Thymus (tissue), 11 donors: ENCODE measurements around the gene XXYLT1. TPM values are rescaled to one million over a fixed set of nuclear protein-coding genes. Genes with fewer than 3 reads are reported as not detected.

Source experiments
- DNase-seq, 9 donors: peaks; one replicate each; pipeline ENCODE4 v3.0.0-alpha.2; 2013; ENCODE audit warnings: low spot score in 9 of 9, low read depth in 6 of 9, missing footprints in 1 of 9
- H3K27ac ChIP-seq, 2 donors: one replicate each; pipeline ENCODE4 v1.5.1; 2013; ENCODE audit warnings: control low read depth in 1 of 2, low read depth in 1 of 2, low read length in 1 of 2, mild to moderate bottlenecking in 1 of 2, moderate library complexity in 1 of 2
- H3K27me3 ChIP-seq, 2 donors: one replicate each; pipeline ENCODE4 v1.5.1; 2013; ENCODE audit warnings: low read length in 1 of 2; ENCODE audit not compliant: control insufficient read depth in 2 of 2, insufficient read depth in 1 of 2
- H3K36me3 ChIP-seq, 2 donors: one replicate each; pipeline ENCODE4 v1.5.1; 2013; ENCODE audit warnings: low read length in 1 of 2, mild to moderate bottlenecking in 1 of 2, moderate library complexity in 1 of 2; ENCODE audit not compliant: control insufficient read depth in 2 of 2, insufficient read depth in 2 of 2
- H3K4me1 ChIP-seq, 2 donors: one replicate each; pipeline ENCODE4 v1.5.1; 2013; ENCODE audit warnings: low read length in 2 of 2; ENCODE audit not compliant: control insufficient read depth in 2 of 2, insufficient read depth in 2 of 2
- H3K4me3 ChIP-seq, 2 donors: one replicate each; pipeline ENCODE4 v1.5.1; 2013; ENCODE audit warnings: low read length in 2 of 2, control low read depth in 1 of 2, mild to moderate bottlenecking in 1 of 2
- H3K9me3 ChIP-seq, 2 donors: one replicate each; pipeline ENCODE4 v1.5.1; 2013; ENCODE audit warnings: low read length in 1 of 2, mild to moderate bottlenecking in 1 of 2; ENCODE audit not compliant: control insufficient read depth in 2 of 2, insufficient read depth in 1 of 2
- WGBS: extraction: QIAGEN DNeasy Blood & Tissue Kit; methylation state at CpG from one replicate; pipeline ENCODE4 v1.1.7; 2013; 5-methylcytosine and 5-hydroxymethylcytosine counted together
- polyA plus RNA-seq: library from polyadenylated mRNA; stranded (reverse); fragments of 200-250 nt; gene quantifications from one replicate; pipeline ENCODE4 v1.2.3, GENCODE V29; 2013
- total RNA-seq: library from RNA; stranded (reverse); fragments of 120-200 nt; gene quantifications from one replicate; pipeline ENCODE4 v1.2.4, GENCODE V29; 2013
- donor health status: healthy.

Gene XXYLT1
- total and polyA plus RNA-seq, 2 donors, result 5.8 to 12.3 TPM

DNA sequence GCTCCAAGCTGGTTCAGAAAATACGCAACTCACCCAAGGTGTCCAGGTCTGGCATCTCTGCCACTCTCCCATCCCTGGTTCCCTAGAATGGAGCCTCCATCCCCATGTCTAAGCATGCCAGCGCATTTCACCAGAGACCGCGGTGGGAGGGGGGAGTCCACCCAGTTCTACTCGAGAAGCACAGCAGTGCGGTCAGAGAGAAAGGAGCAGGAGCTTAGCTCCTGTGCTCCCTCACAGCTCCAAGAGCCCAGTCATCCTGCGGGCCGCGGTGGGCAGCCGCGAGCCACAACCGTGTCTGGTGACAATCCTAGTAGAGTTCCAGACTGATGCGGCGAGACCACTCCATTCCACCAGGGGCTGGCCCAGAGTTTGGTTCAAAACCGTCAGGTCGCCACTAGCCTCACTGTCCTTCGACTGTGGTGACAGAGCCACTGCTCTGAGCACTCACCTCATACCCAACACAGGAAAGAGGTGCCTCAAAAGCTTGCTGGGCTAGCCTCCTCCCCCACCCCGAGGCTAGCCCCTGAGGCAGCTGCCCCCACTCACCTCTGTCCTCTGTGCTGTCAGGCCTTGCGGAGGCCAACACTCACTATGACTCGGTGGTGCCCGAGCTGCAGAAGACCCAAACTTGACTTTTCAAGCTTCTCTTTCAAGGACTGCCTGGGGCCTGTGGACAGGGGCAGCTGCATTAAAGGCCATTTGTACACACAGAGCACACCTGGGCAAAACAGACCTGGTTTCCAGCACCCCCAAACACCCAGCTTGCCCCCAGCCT lies 185.4 kb downstream of the XXYLT1 start:
- H3K36me3 ChIP-seq, result no peaks in the 10 kb centered on the region
- H3K4me3 ChIP-seq, result no peak overlapping the region
- WGBS, result 98% methylated on average over 21 of the region's 21 CpGs
- H3K9me3 ChIP-seq, result no peaks in the 10 kb centered on the region
- H3K27me3 ChIP-seq, result no peaks in the 10 kb centered on the region
- H3K4me1 ChIP-seq, result peaks cover 19 to 56% of the 10 kb centered on the region in 2 donors
- no peak for DNase-seq
- H3K27ac ChIP-seq, result peak overlapping the region in 1 of 2 donors; percentile 5

DNA sequence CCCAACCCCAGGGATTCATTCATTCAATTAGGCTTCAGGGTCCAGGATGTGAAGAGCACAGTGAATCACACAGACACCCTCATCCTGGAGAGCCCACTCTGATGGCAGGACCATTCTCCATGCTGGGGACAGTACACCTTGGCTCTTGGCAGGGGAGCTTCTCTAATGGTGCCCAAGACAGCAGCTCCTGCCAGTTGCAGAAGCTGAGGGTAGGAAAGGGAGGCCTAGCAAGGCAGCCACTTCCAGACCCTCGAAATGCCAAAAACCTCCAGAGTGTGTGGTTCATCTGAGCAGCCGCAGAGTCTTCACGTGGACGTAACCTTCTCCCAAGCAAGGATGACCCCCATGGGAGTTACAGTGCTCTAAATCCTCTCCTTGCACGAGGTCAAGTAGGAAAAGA lies 186.2 kb downstream of the XXYLT1 start:
- Histone ChIP-seq H3K27ac (no peak overlapping the region), H3K4me3 (no peak overlapping the region), H3K4me1 (peaks cover 27 to 64% of the 10 kb centered on the region in 2 donors), H3K36me3 (no peaks in the 10 kb centered on the region), H3K9me3 (no peaks in the 10 kb centered on the region), H3K27me3 (no peaks in the 10 kb centered on the region)
- 97% methylated on average over 5 of the region's 5 CpGs for WGBS
- DNase-seq, result no peak

DNA sequence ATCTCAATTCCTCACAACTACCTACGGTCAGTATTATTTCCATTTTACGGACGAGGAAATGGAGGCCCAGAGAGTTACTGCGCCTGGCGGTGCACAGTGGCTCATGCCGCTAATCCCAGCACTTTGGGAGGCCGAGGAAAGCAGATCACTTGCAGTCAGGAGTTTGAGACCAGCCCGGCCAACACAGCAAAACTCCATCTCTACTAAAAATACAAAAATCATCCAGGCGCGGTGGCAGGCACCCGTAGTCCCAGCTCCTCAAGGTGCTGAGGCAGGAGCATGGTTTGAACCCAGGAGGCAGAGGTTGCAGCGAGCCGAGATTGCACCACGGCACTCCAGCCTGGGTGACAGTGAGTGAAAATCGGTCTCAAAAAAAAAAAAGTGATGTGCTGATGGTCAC lies 187.3 kb downstream of the XXYLT1 start:
- H3K27ac ChIP-seq, result no peak overlapping the region
- H3K4me1 ChIP-seq, result peaks cover 37 to 75% of the 10 kb centered on the region in 2 donors
- H3K9me3 ChIP-seq, result no peaks in the 10 kb centered on the region
- no peak for DNase-seq
- no peaks in the 10 kb centered on the region for H3K36me3 ChIP-seq
- WGBS, result 98% methylated on average over 15 of the region's 15 CpGs
- H3K4me3 ChIP-seq, result no peak overlapping the region
- H3K27me3 ChIP-seq, result no peaks in the 10 kb centered on the region

DNA sequence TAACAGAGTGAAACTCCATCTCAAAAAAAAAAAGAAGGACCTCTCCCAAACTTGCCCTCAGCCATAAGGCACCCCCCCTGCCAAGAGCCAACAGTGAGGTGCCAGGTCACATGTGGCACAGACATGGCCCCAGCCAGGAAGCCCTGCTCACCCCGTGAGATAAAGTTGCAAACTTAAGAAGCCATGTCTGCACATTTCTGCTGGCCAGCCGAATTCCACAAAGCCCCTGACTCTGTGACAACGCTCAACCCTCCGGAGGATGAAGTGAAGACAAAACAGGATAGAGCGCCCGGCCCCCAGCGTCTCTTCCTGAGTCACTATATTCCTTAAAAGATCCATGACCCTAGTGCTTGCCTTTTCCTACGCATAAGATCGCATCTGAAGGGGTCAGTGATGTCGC lies 188.1 kb downstream of the XXYLT1 start:
- no peaks in the 10 kb centered on the region for H3K9me3 ChIP-seq
- H3K27ac ChIP-seq, result no peak overlapping the region
- WGBS, result 97% methylated on average over 10 of the region's 10 CpGs
- H3K4me3 ChIP-seq, result no peak overlapping the region
- no peaks in the 10 kb centered on the region for H3K36me3 ChIP-seq
- no peaks in the 10 kb centered on the region for H3K27me3 ChIP-seq
- peaks cover 45 to 81% of the 10 kb centered on the region in 2 donors for H3K4me1 ChIP-seq
- no peak for DNase-seq

DNA sequence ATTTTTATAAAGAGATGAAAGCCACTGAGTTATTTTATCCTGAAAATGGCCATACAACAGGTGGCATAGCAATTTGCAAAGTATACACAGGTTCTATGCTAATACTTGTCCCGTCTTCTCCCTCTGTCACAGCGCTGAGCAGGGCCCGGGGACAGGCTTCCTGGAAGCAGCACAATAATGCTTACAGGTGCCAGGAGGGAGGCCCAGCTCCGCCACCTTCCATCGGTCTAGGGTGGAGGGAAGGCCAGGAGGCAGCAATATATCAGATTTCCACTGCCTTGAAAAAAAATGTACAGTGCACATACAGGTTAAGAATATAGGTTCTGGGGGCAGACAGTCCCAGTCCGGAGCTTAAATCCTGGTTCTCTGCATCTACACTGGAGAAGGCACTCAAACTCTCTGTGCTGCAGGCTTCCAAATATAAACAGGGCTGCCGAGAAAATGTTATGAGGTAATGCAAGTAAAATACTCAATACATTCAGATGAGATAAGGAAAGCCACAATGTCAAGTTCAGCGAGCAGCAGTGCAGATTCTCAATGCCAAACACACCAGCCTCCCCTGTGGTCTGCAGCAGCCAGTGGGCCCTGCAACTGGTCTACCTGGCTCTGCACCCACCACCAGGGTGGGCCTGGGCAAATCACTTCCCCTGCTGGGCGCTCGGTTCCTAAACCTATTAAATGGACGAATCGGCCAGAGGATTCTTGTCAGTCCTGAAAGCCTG lies 189.6 kb downstream of the XXYLT1 start:
- no peaks in the 10 kb centered on the region for H3K36me3 ChIP-seq
- WGBS, result 60% methylated on average over 12 of the region's 12 CpGs
- peak overlapping the region in 1 of 2 donors; percentile 80 for H3K27ac ChIP-seq
- H3K4me1 ChIP-seq, result peaks cover 57 to 81% of the 10 kb centered on the region in 2 donors
- no peak overlapping the region for H3K4me3 ChIP-seq
- no peaks in the 10 kb centered on the region for H3K27me3 ChIP-seq
- peaks cover 0 to 4% of the 10 kb centered on the region in 2 donors for H3K9me3 ChIP-seq
- DNase-seq, result peak in 1 of 9 donors; percentile 60

DNA sequence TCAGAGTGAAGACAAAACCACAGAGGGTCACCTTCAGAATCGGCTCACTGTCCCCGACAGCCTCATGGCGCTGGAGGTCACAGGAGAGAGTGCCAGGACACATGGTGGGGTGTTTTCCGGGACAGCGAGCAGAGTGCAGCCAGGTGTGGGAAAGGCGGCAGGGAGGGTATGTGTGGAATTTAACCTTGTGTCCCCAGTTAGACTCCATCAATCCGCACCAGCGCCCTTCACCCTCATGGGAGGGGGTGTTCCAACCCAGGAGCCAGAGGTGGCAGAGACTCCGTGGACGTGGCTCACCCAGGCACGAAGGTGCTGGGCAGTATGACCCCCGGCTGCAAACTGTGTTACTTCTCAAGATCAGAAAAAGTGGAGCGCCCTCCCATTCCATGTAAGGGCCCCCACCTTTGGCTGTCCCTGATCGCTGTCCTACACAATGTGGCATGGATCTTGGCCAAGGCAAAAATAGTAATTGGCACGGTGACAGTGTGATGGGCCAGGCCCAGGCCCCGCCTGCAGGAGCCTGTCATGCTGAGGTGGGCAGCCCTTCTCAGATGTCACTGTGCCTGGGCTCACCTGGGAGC lies 190.3 kb downstream of the XXYLT1 start:
- WGBS, result 69% methylated on average over 16 of the region's 16 CpGs
- Histone ChIP-seq H3K27me3 (no peaks in the 10 kb centered on the region), H3K4me3 (no peak overlapping the region), H3K27ac (peak overlapping the region in 1 of 2 donors; percentile 80), H3K9me3 (peaks cover 0 to 4% of the 10 kb centered on the region in 2 donors), H3K4me1 (peaks cover 64 to 82% of the 10 kb centered on the region in 2 donors), H3K36me3 (no peaks in the 10 kb centered on the region)
- peak in 1 of 9 donors; percentile 40 for DNase-seq

DNA sequence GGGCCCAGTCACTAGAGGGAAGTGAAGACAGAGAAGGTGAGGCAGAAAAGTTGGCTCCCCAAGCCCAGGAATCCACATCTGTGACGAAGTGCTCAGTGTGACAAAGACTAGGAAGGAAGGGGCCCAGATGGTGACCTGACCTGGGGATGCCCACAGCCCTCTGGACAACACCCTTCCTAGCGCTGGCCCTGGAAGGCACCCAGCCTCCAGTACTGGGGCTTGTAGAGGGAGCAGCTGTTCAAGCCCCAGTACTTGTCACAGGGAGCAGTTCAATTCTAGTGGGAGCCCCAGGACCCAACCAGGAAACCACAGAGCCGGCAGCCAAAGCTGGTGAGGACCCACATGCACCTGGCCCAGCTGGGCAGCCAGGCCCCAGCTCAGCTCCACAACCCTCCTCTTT lies 190.8 kb downstream of the XXYLT1 start:
- Histone ChIP-seq H3K27me3 (no peaks in the 10 kb centered on the region), H3K9me3 (peaks cover 0 to 4% of the 10 kb centered on the region in 2 donors), H3K36me3 (no peaks in the 10 kb centered on the region), H3K4me3 (no peak overlapping the region), H3K4me1 (peaks cover 69 to 85% of the 10 kb centered on the region in 2 donors), H3K27ac (peak overlapping the region in 1 of 2 donors; percentile 82)
- DNase-seq, result peak in 3 of 9 donors; percentile 65 to 83 (median 66)
- WGBS, result 6% methylated on average over 3 of the region's 3 CpGs

DNA sequence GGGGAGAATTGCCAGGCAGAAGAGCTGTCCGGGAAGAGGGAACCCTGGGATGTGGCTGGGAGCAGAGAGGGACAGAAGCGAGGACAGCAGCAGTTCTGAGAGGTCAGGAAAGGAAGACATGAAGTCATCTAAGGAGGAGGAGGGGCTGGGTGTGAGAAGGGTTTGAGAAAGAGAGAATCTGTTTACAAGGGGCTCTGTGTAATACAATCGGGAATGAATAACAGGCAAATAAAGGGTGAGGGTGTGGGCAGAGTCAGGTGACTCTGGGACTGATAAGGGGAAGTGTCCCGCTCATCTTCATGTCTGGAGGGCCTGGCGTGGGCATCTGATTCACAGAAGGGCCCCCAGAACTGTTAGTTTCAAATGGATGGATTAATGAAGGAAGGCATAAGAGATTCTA lies 191.3 kb downstream of the XXYLT1 start:
- peaks cover 0 to 4% of the 10 kb centered on the region in 2 donors for H3K9me3 ChIP-seq
- H3K36me3 ChIP-seq, result no peaks in the 10 kb centered on the region
- H3K27ac ChIP-seq, result peak overlapping the region in 1 of 2 donors; percentile 82
- no peaks in the 10 kb centered on the region for H3K27me3 ChIP-seq
- 74% methylated on average over 5 of the region's 5 CpGs for WGBS
- peaks cover 71 to 84% of the 10 kb centered on the region in 2 donors for H3K4me1 ChIP-seq
- H3K4me3 ChIP-seq, result no peak overlapping the region
- DNase-seq, result peak in 1 of 9 donors; percentile 50
